BLaER1 (cell line): ENCODE measurements around the gene WDR33.
"Not testable (repeated sequence)": the region's sequence is repeated elsewhere in the genome, so short reads cannot be mapped to it uniquely, and the experiment has no call there.

ENCODE experiments used
- H3K27ac ChIP-seq: shearing (Covaris generic); formaldehyde crosslinking; 2 replicates; pipeline ENCODE4 v1.8.1; 2022
- H3K27me3 ChIP-seq: shearing (Covaris generic); formaldehyde crosslinking; 2 replicates; pipeline ENCODE4 v1.8.1; 2022
- H3K36me3 ChIP-seq: shearing (Covaris generic); formaldehyde crosslinking; 2 replicates; pipeline ENCODE4 v1.8.1; 2022
- H3K4me1 ChIP-seq: shearing (Covaris generic); formaldehyde crosslinking; 2 replicates; pipeline ENCODE4 v1.8.1; 2022
- H3K4me2 ChIP-seq: shearing (Covaris generic); formaldehyde crosslinking; 2 replicates; pipeline ENCODE4 v1.8.1; 2022
- H3K4me3 ChIP-seq: shearing (Covaris generic); formaldehyde crosslinking; 2 replicates; pipeline ENCODE4 v1.8.1; 2022
- H3K9ac ChIP-seq: shearing (Covaris generic); formaldehyde crosslinking; 2 replicates; pipeline ENCODE4 v1.8.1; 2022
- H3K9me3 ChIP-seq: shearing (Covaris generic); formaldehyde crosslinking; 2 replicates; pipeline ENCODE4 v1.8.1; 2022
- H4K20me1 ChIP-seq: shearing (Covaris generic); formaldehyde crosslinking; 2 replicates; pipeline ENCODE4 v1.8.1; 2022
- Cebpa-rat ChIP-seq: shearing (Covaris generic); IDR thresholded peaks from 2 replicates; pipeline ENCODE4 v1.8.1; 2022

WDR33 gene

DNA sequence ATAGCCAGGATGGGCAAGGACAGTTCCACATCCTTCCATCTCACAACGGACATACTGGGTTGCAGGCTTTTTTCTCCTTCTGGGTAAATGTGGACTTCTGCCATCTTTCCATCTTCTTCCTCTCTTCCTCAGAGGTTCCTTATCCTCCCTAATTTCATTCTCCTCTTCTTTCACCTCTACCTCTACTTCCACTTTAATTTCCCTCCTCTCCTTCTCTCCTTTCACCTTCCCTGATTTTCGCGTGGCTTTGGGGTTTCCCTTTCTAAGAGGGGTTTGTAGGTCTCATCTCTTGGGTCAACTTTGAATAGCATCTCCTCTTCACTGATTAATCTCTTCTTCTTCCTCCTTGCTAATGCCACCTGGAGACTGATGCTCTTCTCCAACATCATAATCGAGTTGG, 29.9 kb upstream of the WDR33 start:
- H3K9ac ChIP-seq, result no peak overlapping the region
- no peak overlapping the region for H3K4me3 ChIP-seq
- no peaks in the 10 kb centered on the region for H3K27me3 ChIP-seq
- no peak overlapping the region for H3K4me2 ChIP-seq
- H4K20me1 ChIP-seq, result peaks cover 34% of the 10 kb centered on the region; the same call in 1 of the 2 replicates
- H3K4me1 ChIP-seq, result no peaks in the 10 kb centered on the region; the same call in 1 of the 2 replicates
- peaks cover 17% of the 10 kb centered on the region for H3K36me3 ChIP-seq
- no peak for TF ChIP-seq Cebpa-rat
- H3K9me3 ChIP-seq, result no peaks in the 10 kb centered on the region
- no peak overlapping the region for H3K27ac ChIP-seq

DNA sequence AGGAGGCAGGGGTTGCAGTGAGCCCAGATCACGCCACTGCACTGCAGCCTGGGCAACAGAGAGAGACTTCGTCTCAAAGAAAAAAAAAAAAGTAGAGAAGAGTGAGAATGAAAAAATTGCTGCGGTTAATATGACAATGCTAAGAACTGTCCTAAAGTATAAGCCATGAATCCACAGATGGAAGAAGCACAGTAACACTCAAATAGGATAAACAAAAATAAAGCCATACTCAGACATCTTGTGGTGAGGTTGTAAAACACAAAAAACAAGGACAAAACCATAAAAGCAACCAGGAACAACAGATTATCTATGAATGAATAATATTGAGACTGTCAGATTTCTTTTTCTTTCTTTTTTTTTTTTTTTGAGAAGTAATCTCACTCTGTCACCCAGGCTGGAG, 24.0 kb upstream of the WDR33 start:
- Histone ChIP-seq H3K4me2 (no peak overlapping the region), H4K20me1 (no peaks in the 10 kb centered on the region), H3K4me1 (peaks cover 19% of the 10 kb centered on the region), H3K27me3 (no peaks in the 10 kb centered on the region), H3K9me3 (no peaks in the 10 kb centered on the region), H3K9ac (no peak overlapping the region), H3K27ac (no peak overlapping the region), H3K4me3 (no peak overlapping the region), H3K36me3 (no peaks in the 10 kb centered on the region)
- TF ChIP-seq Cebpa-rat, result no peak

DNA sequence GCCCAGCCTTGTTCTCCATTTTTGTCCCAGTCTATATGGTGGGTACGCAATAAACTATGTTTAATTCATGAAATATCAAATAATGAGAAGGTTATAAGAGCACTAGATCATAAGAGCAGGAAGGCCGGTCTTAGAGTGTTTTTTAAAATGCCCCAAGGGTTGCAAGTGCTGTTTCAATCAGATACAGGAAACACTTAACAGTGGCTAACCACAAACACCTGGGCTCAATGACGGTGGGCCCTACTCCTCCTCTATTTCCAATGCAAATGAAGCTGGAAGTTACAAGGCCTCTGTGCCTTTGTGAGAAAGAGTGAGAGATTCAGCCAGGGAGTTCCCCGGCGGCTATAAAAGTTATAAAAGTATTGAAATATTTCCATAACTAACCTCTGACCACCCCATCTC, 18.9 kb upstream of the WDR33 start:
- peaks cover 44% of the 10 kb centered on the region for H3K9me3 ChIP-seq
- peak overlapping the region; percentile 66 for H3K9ac ChIP-seq
- H3K4me1 ChIP-seq, result peaks cover 36% of the 10 kb centered on the region
- peak overlapping the region; percentile 83 for H3K4me2 ChIP-seq
- TF ChIP-seq Cebpa-rat, result no peak
- no peaks in the 10 kb centered on the region for H4K20me1 ChIP-seq
- H3K36me3 ChIP-seq, result 0 out of 2 replicates have a peak, but pooled peaks cover 8% of the 10 kb centered on the region
- H3K27me3 ChIP-seq, result no peaks in the 10 kb centered on the region
- H3K4me3 ChIP-seq, result peak overlapping the region; percentile 29; the same call in 1 of the 2 replicates
- peak overlapping the region; percentile 73 for H3K27ac ChIP-seq

DNA sequence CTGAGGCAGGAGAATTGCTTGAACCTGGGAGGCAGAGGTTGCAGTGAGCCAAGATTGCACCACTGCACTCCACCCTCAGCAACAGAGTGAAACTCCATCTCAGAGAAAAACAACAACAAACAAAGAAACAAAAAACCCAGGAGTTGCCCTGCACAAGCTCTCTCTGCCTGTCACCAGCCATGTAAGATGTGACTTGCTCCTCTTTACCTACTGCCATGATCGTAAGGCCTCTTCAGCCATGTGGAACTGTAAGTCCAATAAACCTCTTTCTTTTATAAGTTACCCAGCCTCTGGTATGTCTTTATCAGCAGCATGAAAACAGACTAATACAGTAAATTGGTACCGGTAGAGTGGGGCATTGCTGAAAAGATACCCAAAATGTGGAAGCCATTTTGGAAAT, 15.7 kb upstream of the WDR33 start:
- H3K4me2 ChIP-seq, H3K36me3 ChIP-seq, H3K9ac ChIP-seq, H3K27me3 ChIP-seq, H3K27ac ChIP-seq, H4K20me1 ChIP-seq, H3K4me3 ChIP-seq: not testable (repeated sequence)
- H3K4me1 ChIP-seq, result peaks cover 34% of the 10 kb centered on the region
- peaks cover 51% of the 10 kb centered on the region for H3K9me3 ChIP-seq

DNA sequence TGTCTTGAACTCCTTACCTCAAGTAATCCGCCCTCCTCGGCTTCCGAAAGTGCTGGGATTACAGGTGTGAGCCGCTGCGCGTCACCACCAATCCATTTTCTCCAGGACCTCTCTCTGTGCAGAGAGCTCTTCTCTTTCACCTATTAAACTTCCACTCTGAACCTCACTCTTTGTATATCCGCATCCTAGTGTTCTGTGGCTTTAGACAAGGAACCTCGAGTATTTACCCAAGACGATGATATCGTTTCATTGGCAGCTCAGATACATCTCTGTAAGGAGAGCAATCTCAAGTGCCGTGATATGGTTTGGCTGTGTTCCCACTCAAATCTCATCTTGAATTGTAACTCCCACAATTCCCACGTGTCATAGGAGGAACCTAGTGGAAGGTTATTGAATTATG, 15.1 kb upstream of the WDR33 start:
- no peak overlapping the region for H3K4me2 ChIP-seq
- H3K4me1 ChIP-seq, result peaks cover 28% of the 10 kb centered on the region
- no peak overlapping the region for H3K9ac ChIP-seq
- no peak overlapping the region for H3K4me3 ChIP-seq
- TF ChIP-seq Cebpa-rat, result no peak
- 0 out of 2 replicates have a peak, but pooled peaks cover 8% of the 10 kb centered on the region for H3K36me3 ChIP-seq
- no peaks in the 10 kb centered on the region for H3K27me3 ChIP-seq
- no peaks in the 10 kb centered on the region for H4K20me1 ChIP-seq
- H3K27ac ChIP-seq, result no peak overlapping the region
- peaks cover 57% of the 10 kb centered on the region for H3K9me3 ChIP-seq

DNA sequence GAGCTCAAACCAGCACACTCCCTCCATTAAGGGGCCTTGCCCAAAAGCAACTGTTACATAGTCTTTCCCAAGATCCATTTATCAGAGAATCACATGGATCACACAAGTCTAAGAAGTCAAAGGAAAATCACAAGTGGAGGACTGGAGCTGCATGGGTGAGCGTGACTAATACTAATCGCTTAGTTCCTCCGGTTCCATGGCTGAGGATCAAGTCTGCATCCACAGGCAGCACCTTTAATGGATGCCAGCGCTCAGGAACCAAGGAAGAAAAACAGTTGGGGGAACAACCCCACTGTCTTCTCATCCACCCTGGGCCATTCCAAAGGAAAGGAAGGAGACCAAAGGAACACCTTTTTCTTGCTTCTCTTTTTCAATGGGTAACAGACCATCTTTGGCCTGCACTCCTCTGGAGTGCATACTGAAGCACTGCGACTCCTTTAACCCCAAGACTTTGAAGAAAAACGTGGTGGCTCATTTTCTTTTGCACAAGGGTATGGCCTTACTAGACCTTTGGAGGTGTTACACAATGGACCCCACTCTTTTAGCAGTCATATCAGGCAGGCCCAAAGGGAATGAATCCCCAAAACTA, 9.2 kb upstream of the WDR33 start:
- Histone ChIP-seq H3K9me3 (peaks cover 48% of the 10 kb centered on the region), H3K4me3 (no peak overlapping the region), H3K4me1 (no peaks in the 10 kb centered on the region), H3K4me2 (no peak overlapping the region), H4K20me1 (no peaks in the 10 kb centered on the region), H3K27ac (no peak overlapping the region), H3K36me3 (0 out of 2 replicates have a peak, but pooled peaks cover 3% of the 10 kb centered on the region), H3K27me3 (no peaks in the 10 kb centered on the region), H3K9ac (no peak overlapping the region)
- no peak for TF ChIP-seq Cebpa-rat

DNA sequence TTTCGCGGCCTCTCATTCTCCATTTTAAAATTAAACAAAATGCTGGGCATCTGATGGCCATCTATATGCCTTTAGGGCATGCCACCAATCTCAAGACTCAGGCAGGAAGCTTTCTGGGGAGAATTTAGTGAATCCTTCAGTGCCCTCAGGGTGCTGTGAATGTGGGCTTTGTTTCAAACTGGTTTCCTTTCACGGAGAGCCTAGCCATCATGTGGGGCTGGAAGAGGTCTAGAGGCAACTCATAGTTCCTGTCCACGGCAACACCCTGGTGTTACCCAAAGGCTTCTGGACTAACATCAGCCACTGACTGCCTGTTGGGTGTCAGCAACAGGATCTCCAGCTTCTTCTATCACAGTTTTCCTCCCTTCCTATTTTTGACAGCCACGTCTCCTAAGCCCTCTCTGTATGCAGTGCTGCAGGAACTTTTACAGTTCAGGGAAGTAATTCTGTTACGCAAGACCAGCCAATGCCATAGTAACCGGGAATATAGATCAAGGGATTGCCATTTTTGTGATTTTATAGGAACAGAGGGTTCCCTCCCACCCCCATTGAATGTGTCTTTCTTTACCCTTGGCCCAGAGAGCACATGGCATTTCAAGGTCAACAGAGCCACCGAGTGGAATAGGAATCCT, 7.9 kb upstream of the WDR33 start:
- Histone ChIP-seq H3K4me2 (no peak overlapping the region), H3K27ac (no peak overlapping the region), H3K27me3 (no peaks in the 10 kb centered on the region), H3K9ac (no peak overlapping the region), H3K4me1 (no peaks in the 10 kb centered on the region), H3K36me3 (0 out of 2 replicates have a peak, but pooled peaks cover 3% of the 10 kb centered on the region), H4K20me1 (no peaks in the 10 kb centered on the region), H3K4me3 (no peak overlapping the region), H3K9me3 (peaks cover 45% of the 10 kb centered on the region)
- TF ChIP-seq Cebpa-rat, result no peak

DNA sequence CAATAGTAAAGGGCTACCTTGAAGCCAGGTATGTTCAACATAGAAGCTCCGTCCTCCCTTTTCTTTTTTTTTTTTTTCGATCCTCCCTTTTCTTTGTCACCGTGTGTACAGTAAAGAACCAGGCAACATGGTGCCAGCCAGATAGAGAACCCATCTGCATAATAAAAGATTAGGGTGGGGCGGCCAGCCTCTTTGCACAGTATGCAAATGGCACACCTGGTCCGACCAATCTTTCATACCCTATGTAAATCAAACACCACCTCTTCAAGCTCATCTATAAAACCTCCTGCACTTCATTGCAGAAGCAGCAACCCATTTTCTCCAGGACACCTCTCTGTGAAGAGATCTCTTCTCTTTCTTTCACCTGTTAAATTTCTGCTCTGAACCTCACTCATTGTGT, 7.3 kb upstream of the WDR33 start:
- Histone ChIP-seq H3K27ac (no peak overlapping the region), H3K27me3 (no peaks in the 10 kb centered on the region), H3K36me3 (0 out of 2 replicates have a peak, but pooled peaks cover 3% of the 10 kb centered on the region), H3K4me2 (no peak overlapping the region), H3K9me3 (peaks cover 45% of the 10 kb centered on the region), H4K20me1 (no peaks in the 10 kb centered on the region), H3K4me1 (peaks cover 2% of the 10 kb centered on the region), H3K4me3 (no peak overlapping the region), H3K9ac (no peak overlapping the region)
- no peak for TF ChIP-seq Cebpa-rat

DNA sequence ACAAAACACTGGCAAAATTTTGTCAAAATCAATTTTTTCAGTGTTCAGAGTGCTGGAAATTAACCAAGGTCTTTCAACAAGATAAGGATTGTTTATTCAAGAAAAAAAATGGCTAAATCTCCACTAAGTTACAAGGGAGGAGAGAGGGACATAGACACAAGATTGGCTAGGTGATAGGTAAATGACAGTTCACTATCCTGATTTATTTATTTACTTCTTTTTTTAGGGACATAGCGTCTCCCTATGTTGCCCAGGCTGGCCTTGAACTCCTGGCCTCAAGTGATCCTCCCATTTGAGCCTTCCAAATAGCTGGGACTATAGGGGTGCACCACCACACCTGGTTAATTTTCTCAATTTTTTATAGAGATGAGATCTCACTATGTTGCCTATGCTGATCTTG, 3.7 kb upstream of the WDR33 start:
- Histone ChIP-seq H3K4me3 (no peak overlapping the region), H3K9ac (no peak overlapping the region), H3K27me3 (no peaks in the 10 kb centered on the region), H3K9me3 (peaks cover 18% of the 10 kb centered on the region), H3K4me2 (no peak overlapping the region), H3K36me3 (no peaks in the 10 kb centered on the region), H4K20me1 (peaks cover 5% of the 10 kb centered on the region), H3K4me1 (peaks cover 24% of the 10 kb centered on the region), H3K27ac (no peak overlapping the region)
- TF ChIP-seq Cebpa-rat, result no peak

DNA sequence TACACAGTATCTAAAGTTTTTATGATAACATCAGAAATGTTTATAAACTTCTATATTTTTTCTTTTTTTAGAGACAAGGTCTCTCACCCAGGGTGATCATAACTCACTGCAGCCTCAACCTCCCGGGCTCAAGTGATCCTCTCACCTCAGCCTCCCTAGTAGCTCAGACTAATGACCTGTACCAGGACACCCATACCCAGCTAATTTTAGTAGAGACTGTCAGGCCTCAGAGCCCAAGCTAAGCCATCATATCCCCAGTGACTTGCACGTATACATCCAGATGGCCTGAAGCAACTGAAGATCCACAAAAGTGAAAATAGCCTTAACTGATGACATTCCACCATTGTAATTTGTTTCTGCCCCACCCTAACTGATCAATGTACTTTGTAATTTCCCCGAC, 1.5 kb upstream of the WDR33 start:
- H3K9me3 ChIP-seq, result not testable (repeated sequence)

More for the DNA sequence above, 1.5 kb upstream of the WDR33 start:
- Histone ChIP-seq H3K4me2 (peak overlapping the region; percentile 80), H3K27ac (peak overlapping the region; percentile 27; the same call in 1 of the 2 replicates), H3K4me1 (peaks cover 46% of the 10 kb centered on the region), H4K20me1 (peaks cover 28% of the 10 kb centered on the region)
- H3K9ac ChIP-seq, H3K27me3 ChIP-seq, H3K4me3 ChIP-seq, H3K36me3 ChIP-seq: not testable (repeated sequence)
